ENCODE data around the gene EMCN.

- TF ChIP-seq CTCF (IDR thresholded peaks at IDR 0.05): no peak
- TF ChIP-seq POLR2A (IDR thresholded peaks at IDR 0.05): no peak
Observed at GRCh38 chr4:100345585-100345984, 172.2 kb downstream of the EMCN start.

Data from uterus (tissue), 2 donors.